Right ventricle myocardium superior (tissue), 1 donor: ENCODE results near the gene PRR14. TPM values are rescaled to one million over a fixed set of nuclear protein-coding genes. Genes with fewer than 3 reads are reported as not detected.
"Not testable (repeated sequence)": the region's sequence is repeated elsewhere in the genome, so short reads cannot be mapped to it uniquely, and the experiment has no call there.

ENCODE experiments used
- ATAC-seq: fragments of 200-7000 bp; cut with Tn5 transposase; one replicate; pipeline ENCODE4 v1.9.1; 2020; ENCODE audit warnings: mild to moderate bottlenecking; ENCODE audit not compliant: poor library complexity
- DNase-seq: peaks from one replicate; pipeline ENCODE4 v3.0.0-alpha.2; 2020
- intact Hi-C: fragments of 100-400 bp; cut with DNase I; formaldehyde crosslinking; loops from one replicate; pipeline ENCODE4 v1.11.2; 2022
- total RNA-seq: library from RNA; stranded (reverse); fragmentation: NEBNext Ultra II Directional; extraction: Animal tissue kit (Norgen Biotek cat#: 25700); gene quantifications from one replicate; pipeline ENCODE4 v1.2.1, GENCODE V29; 2021
- donor health status: DM: no; HTN: yes; CAD: no; lungs with severe emphysema.

PRR14 gene
- total RNA-seq, 1 donor from 2014 or later, result 18.9 TPM

- intact Hi-C loops, result no loop called here
- DNase-seq (peak; percentile 66), ATAC-seq (no peak)
These were observed 49.7 kb downstream of the PRR14 start for GRCh38 chr16:30700491-30700890.

GRCh38 chr16:30700971-30701370 is 50.2 kb downstream of the PRR14 start:
- intact Hi-C loops, result no loop called here
- DNase-seq (no peak), ATAC-seq (no peak)

GRCh38 chr16:30703071-30703470 is 52.3 kb downstream of the PRR14 start:
- DNase-seq, result peak; percentile 13
- intact Hi-C loops, ATAC-seq: not testable (repeated sequence)

- ATAC-seq, result no peak
- DNase-seq, result peak; percentile 15
- intact Hi-C loops, result no loop called here
These were observed 53.2 kb downstream of the PRR14 start for GRCh38 chr16:30703971-30704370.

Other genes starting within 250 kb of the PRR14 start
- gene ZNF771, start 243.4 kb upstream of the PRR14 start, total RNA-seq, result 6.2 TPM
- gene DCTPP1, start 220.9 kb upstream of the PRR14 start, total RNA-seq, result 38.4 TPM
- 28.6 TPM for gene SEPHS2, start 205.1 kb upstream of the PRR14 start, total RNA-seq
- 1.5 TPM for gene ITGAL, start 178.2 kb upstream of the PRR14 start, total RNA-seq
- gene ZNF768, start 124.4 kb upstream of the PRR14 start, total RNA-seq, result 71.7 TPM
- 8.0 TPM for gene ZNF747, start 116.1 kb upstream of the PRR14 start, total RNA-seq
- 8.0 TPM for gene ZNF764, start 92.6 kb upstream of the PRR14 start, total RNA-seq
- 12.2 TPM for gene ZNF688, start 79.2 kb upstream of the PRR14 start, total RNA-seq
- 7.1 TPM for gene ZNF785, start 65.3 kb upstream of the PRR14 start, total RNA-seq
- gene ZNF689, start 40.6 kb upstream of the PRR14 start, total RNA-seq, result 4.4 TPM
- 28.3 TPM for gene FBRS, start 7.5 kb downstream of the PRR14 start, total RNA-seq
- gene SRCAP, start 48.2 kb downstream of the PRR14 start, total RNA-seq, result 36.7 TPM
- gene PHKG2, start 97.5 kb downstream of the PRR14 start, total RNA-seq, result 13.4 TPM
- 0.46 TPM for gene CFAP119, start 111.1 kb downstream of the PRR14 start, total RNA-seq
- gene RNF40, start 111.4 kb downstream of the PRR14 start, total RNA-seq, result 29.4 TPM
- 16.5 TPM for gene ZNF629, start 136.2 kb downstream of the PRR14 start, total RNA-seq
- gene BCL7C, start 243.1 kb downstream of the PRR14 start, total RNA-seq, result 28.8 TPM
- 6.5 TPM for gene CTF1, start 245.7 kb downstream of the PRR14 start, total RNA-seq